ENCODE results near the gene GREB1. TPM values are rescaled to one million over a fixed set of nuclear protein-coding genes. Genes with fewer than 3 reads are reported as not detected.
A peak's percentile ranks its signal among the peaks of the same experiment; 100 is the strongest.

Gene GREB1
- total and polyA plus RNA-seq, 2 of the 13 experiments (the other 11 are each of a cell fraction or from before 2014, with no cell fraction given), result 31.3 to 61.2 TPM

- TF ChIP-seq PREB (CRISPR knock-in tag; IDR thresholded peaks at IDR 0.05) (no peak), TOE1 (CRISPR knock-in tag; IDR thresholded peaks at IDR 0.05) (peak; percentile 55; the same call in 1 of the 2 replicates), ZFP36L1 (CRISPR knock-in tag; IDR thresholded peaks at IDR 0.05) (peak; percentile 4; the same call in 1 of the 2 replicates), TBX2 (CRISPR knock-in tag; IDR thresholded peaks at IDR 0.05; ENCODE audit: borderline replicate concordance) (peak; percentile 88; the same call in 1 of the 2 replicates), ZNF816 (CRISPR knock-in tag; IDR thresholded peaks at IDR 0.05; ENCODE audit: borderline replicate concordance) (peak; percentile 70; the same call in 1 of the 2 replicates), MBNL3 (CRISPR knock-in tag; conservative IDR thresholded peaks at IDR 0.05) (no peak), MLX (CRISPR knock-in tag; IDR thresholded peaks at IDR 0.05) (peak; percentile 85), YY1 (IDR thresholded peaks at IDR 0.05; ENCODE audit: insufficient read depth, insufficient replicate concordance, low read depth, low read length) (peak; percentile 25), ZBTB40 (IDR thresholded peaks at IDR 0.05) (no peak), ZBTB40 (CRISPR knock-in tag; IDR thresholded peaks at IDR 0.05) (peak; percentile 68; the same call in 1 of the 2 replicates), ZFX (CRISPR knock-in tag; IDR thresholded peaks at IDR 0.05; ENCODE audit: low read depth) (peak; percentile 51; the same call in 1 of the 2 replicates), TBX3 (IDR thresholded peaks at IDR 0.05; ENCODE audit: borderline replicate concordance) (no peak), ZBTB38 (CRISPR knock-in tag; IDR thresholded peaks at IDR 0.05) (peak; percentile 88), RXRA (CRISPR knock-in tag; IDR thresholded peaks at IDR 0.05) (peak; percentile 76), ZNF615 (CRISPR knock-in tag; IDR thresholded peaks at IDR 0.05; ENCODE audit: borderline replicate concordance) (no peak), ZNF24 (IDR thresholded peaks at IDR 0.05) (no peak)
- TF ChIP-seq, protein P1, sequence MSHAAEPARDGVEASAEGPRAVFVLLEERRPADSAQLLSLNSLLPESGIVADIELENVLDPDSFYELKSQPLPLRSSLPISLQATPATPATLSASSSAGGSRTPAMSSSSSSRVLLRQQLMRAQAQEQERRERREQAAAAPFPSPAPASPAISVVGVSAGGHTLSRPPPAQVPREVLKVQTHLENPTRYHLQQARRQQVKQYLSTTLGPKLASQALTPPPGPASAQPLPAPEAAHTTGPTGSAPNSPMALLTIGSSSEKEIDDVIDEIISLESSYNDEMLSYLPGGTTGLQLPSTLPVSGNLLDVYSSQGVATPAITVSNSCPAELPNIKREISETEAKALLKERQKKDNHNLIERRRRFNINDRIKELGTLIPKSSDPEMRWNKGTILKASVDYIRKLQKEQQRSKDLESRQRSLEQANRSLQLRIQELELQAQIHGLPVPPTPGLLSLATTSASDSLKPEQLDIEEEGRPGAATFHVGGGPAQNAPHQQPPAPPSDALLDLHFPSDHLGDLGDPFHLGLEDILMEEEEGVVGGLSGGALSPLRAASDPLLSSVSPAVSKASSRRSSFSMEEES (CRISPR knock-in tag; IDR thresholded peaks at IDR 0.05), result peak; percentile 91
These were observed 5.7 kb downstream of the GREB1 start (continued) for GRCh38 chr2:11539317-11540147.

All from HepG2 (cell line).